ENCODE measurements around the gene SCUBE2. TPM values are rescaled to one million over a fixed set of nuclear protein-coding genes. Genes with fewer than 3 reads are reported as not detected.

The SCUBE2 gene
- total RNA-seq, 1 donor from 2014 or later, result 1.5 TPM

DNA sequence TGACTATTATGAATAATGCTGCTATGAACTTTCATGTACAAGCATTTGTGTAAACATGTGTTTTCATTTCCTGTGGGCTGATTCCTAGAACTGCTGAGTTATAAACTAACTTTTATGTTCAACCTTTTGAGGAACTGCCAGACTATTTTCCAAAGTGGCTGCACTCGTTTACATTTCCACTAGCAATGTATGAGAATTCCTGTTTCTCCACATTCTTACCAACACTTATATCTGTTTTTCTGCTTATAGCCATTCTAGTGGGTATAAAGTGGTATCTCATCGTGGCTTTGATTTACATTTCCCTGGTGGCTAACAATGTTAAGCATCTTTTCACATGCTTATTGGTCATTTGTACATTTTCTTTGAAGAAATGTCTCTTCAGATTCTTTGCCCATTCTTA is 35.2 kb upstream of the SCUBE2 start:
- H2AFZ ChIP-seq (ENCODE audit: low read depth, low read length), result no peak overlapping the region
- H3K79me2 ChIP-seq (ENCODE audit: insufficient read depth, low read length), result no peaks in the 10 kb centered on the region
- H3K4me2 ChIP-seq (ENCODE audit: low read length), result no peak overlapping the region
- no peak overlapping the region for H3K9ac ChIP-seq (ENCODE audit: low read length)
- Mint-ChIP-seq H3K4me1 (ENCODE audit: low read depth, unreplicated experiment) (no peaks in the 10 kb centered on the region), H3K4me3 (ENCODE audit: unreplicated experiment) (no peak overlapping the region), H3K27me3 (ENCODE audit: low read depth, unreplicated experiment) (no peaks in the 10 kb centered on the region), H3K36me3 (ENCODE audit: low read depth, unreplicated experiment) (peaks cover 3% of the 10 kb centered on the region), H3K9me3 (ENCODE audit: unreplicated experiment) (no peaks in the 10 kb centered on the region), H3K27ac (ENCODE audit: unreplicated experiment) (no peak overlapping the region)
- DNase-seq (ENCODE audit: low read depth) (no peak), FAIRE-seq (peak; percentile 43)
- H3K27me3 ChIP-seq (ENCODE audit: insufficient read depth, low read length), result no peaks in the 10 kb centered on the region
- no peaks in the 10 kb centered on the region for H3K9me3 ChIP-seq (ENCODE audit: insufficient read depth, low read depth, low read length)
- TF ChIP-seq, protein P1, sequence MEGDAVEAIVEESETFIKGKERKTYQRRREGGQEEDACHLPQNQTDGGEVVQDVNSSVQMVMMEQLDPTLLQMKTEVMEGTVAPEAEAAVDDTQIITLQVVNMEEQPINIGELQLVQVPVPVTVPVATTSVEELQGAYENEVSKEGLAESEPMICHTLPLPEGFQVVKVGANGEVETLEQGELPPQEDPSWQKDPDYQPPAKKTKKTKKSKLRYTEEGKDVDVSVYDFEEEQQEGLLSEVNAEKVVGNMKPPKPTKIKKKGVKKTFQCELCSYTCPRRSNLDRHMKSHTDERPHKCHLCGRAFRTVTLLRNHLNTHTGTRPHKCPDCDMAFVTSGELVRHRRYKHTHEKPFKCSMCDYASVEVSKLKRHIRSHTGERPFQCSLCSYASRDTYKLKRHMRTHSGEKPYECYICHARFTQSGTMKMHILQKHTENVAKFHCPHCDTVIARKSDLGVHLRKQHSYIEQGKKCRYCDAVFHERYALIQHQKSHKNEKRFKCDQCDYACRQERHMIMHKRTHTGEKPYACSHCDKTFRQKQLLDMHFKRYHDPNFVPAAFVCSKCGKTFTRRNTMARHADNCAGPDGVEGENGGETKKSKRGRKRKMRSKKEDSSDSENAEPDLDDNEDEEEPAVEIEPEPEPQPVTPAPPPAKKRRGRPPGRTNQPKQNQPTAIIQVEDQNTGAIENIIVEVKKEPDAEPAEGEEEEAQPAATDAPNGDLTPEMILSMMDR (IDR thresholded peaks at IDR 0.05; ENCODE audit: insufficient read depth, low read depth, low read length), result no peak
- TF ChIP-seq EZH2 (IDR thresholded peaks at IDR 0.05; ENCODE audit: insufficient read depth, low read length), result no peak
- H3K36me3 ChIP-seq (ENCODE audit: insufficient read depth, low read length), result no peaks in the 10 kb centered on the region
- no peak overlapping the region for H3K4me3 ChIP-seq (ENCODE audit: insufficient read depth, low read depth, low read length)
- no peaks in the 10 kb centered on the region for H4K20me1 ChIP-seq (ENCODE audit: insufficient read depth, low read length)
- no peak overlapping the region for H3K27ac ChIP-seq (ENCODE audit: low read depth, low read length)
- H3K4me1 ChIP-seq (ENCODE audit: insufficient read depth, low read length), result no peaks in the 10 kb centered on the region

DNA sequence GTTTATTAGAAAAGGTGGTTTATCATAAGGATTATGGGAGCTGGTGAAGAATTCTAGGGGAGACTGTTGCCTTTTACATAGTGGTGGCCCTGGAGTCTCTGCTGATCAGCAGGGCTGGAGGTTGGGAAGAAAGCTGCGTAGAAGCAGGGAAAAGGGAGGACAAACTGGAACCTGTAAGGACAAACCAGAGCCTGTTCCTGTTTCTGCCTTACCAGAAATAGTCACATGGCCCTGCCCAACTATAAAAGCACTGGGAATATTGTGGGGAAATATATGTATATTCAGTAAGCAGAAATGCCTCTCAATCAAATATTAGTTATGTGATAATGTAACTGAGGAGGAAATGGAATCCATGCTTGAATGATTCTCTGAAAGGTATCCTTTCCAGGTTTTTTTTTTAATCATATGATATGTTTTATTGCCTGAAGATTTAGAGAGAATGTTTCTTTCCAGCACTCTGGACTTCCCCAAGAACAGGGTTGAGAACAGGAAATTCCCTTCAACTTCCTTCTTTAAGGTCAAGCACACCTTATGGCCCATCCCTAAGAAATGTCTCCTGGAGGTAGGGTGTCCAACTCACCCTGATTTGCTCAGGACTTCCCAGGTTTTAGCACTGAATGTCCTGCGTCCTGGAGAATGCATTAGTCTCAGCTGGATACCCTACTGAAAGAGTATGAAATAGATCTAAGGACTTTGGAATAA is 33.9 kb upstream of the SCUBE2 start:
- H3K4me2 ChIP-seq (ENCODE audit: low read length), result no peak overlapping the region
- no peak overlapping the region for H2AFZ ChIP-seq (ENCODE audit: low read depth, low read length)
- H3K9ac ChIP-seq (ENCODE audit: low read length), result no peak overlapping the region
- Mint-ChIP-seq H3K36me3 (ENCODE audit: low read depth, unreplicated experiment) (no peaks in the 10 kb centered on the region), H3K9me3 (ENCODE audit: unreplicated experiment) (no peaks in the 10 kb centered on the region), H3K27me3 (ENCODE audit: low read depth, unreplicated experiment) (no peaks in the 10 kb centered on the region), H3K4me3 (ENCODE audit: unreplicated experiment) (no peak overlapping the region), H3K27ac (ENCODE audit: unreplicated experiment) (no peak overlapping the region), H3K4me1 (ENCODE audit: low read depth, unreplicated experiment) (peaks cover 2% of the 10 kb centered on the region)
- no peak for FAIRE-seq
- no peak overlapping the region for H3K27ac ChIP-seq (ENCODE audit: low read depth, low read length)
- no peaks in the 10 kb centered on the region for H3K9me3 ChIP-seq (ENCODE audit: insufficient read depth, low read depth, low read length)
- no peaks in the 10 kb centered on the region for H3K4me1 ChIP-seq (ENCODE audit: insufficient read depth, low read length)
- H4K20me1 ChIP-seq (ENCODE audit: insufficient read depth, low read length), result no peaks in the 10 kb centered on the region
- no peak for DNase-seq (ENCODE audit: low read depth)
- no peaks in the 10 kb centered on the region for H3K79me2 ChIP-seq (ENCODE audit: insufficient read depth, low read length)
- H3K4me3 ChIP-seq (ENCODE audit: insufficient read depth, low read depth, low read length), result no peak overlapping the region
- no peaks in the 10 kb centered on the region for H3K36me3 ChIP-seq (ENCODE audit: insufficient read depth, low read length)
- TF ChIP-seq, protein P1 (IDR thresholded peaks at IDR 0.05; ENCODE audit: insufficient read depth, low read depth, low read length), result no peak
- TF ChIP-seq EZH2 (IDR thresholded peaks at IDR 0.05; ENCODE audit: insufficient read depth, low read length), result no peak
- H3K27me3 ChIP-seq (ENCODE audit: insufficient read depth, low read length), result no peaks in the 10 kb centered on the region

DNA sequence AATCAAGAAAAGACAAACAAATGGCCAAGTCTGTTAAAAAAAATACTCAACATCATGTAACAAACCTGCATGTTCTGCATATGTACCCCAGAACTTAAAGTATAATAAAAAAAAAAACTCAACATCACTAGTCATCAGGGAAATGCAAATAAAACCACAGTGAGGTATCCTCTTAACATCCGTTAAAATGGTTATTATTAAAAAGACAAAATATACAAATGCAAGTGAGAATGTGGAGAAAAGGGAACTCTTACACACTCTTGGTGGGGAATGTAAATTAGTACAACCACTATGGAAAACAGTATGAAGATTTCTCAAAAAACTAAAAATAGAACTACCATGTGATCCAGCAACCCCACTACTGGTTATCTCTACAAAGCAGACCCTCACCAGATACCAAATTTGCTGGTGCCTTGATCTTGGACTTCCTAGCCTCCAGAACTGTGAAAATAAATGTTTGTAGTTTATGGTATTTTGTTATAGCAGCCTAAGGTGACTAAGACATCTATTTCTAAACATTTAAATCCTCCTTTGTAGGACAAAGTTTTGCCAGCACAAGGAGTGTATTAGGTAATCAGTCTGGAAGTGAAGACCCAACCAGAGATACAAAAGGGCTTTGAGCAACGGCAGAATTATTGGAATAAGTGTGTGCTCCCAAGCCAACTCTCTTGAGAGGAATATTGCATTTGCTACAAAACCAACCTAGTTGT is 32.4 kb upstream of the SCUBE2 start:
- H3K36me3 ChIP-seq (ENCODE audit: insufficient read depth, low read length), result no peaks in the 10 kb centered on the region
- FAIRE-seq (no peak), DNase-seq (ENCODE audit: low read depth) (no peak)
- H3K4me3 ChIP-seq (ENCODE audit: insufficient read depth, low read depth, low read length), result no peak overlapping the region
- H2AFZ ChIP-seq (ENCODE audit: low read depth, low read length), result no peak overlapping the region
- no peaks in the 10 kb centered on the region for H3K9me3 ChIP-seq (ENCODE audit: insufficient read depth, low read depth, low read length)
- no peaks in the 10 kb centered on the region for H3K4me1 ChIP-seq (ENCODE audit: insufficient read depth, low read length)
- Mint-ChIP-seq H3K27me3 (ENCODE audit: low read depth, unreplicated experiment) (no peaks in the 10 kb centered on the region), H3K4me1 (ENCODE audit: low read depth, unreplicated experiment) (peaks cover 2% of the 10 kb centered on the region), H3K9me3 (ENCODE audit: unreplicated experiment) (no peaks in the 10 kb centered on the region), H3K36me3 (ENCODE audit: low read depth, unreplicated experiment) (peaks cover 6% of the 10 kb centered on the region), H3K27ac (ENCODE audit: unreplicated experiment) (no peak overlapping the region), H3K4me3 (ENCODE audit: unreplicated experiment) (no peak overlapping the region)
- no peaks in the 10 kb centered on the region for H4K20me1 ChIP-seq (ENCODE audit: insufficient read depth, low read length)
- H3K27me3 ChIP-seq (ENCODE audit: insufficient read depth, low read length), result no peaks in the 10 kb centered on the region
- H3K27ac ChIP-seq (ENCODE audit: low read depth, low read length), result no peak overlapping the region
- H3K9ac ChIP-seq (ENCODE audit: low read length), result no peak overlapping the region
- H3K79me2 ChIP-seq (ENCODE audit: insufficient read depth, low read length), result no peaks in the 10 kb centered on the region
- H3K4me2 ChIP-seq (ENCODE audit: low read length), result no peak overlapping the region
- TF ChIP-seq EZH2 (IDR thresholded peaks at IDR 0.05; ENCODE audit: insufficient read depth, low read length), result no peak
- TF ChIP-seq, protein P1 (IDR thresholded peaks at IDR 0.05; ENCODE audit: insufficient read depth, low read depth, low read length), result no peak
